Fibroblast of upper back skin (primary cell): ENCODE results near the gene UBAP1.
A peak's percentile ranks its signal among the peaks of the same experiment; 100 is the strongest.
"Not testable (repeated sequence)": the region's sequence is repeated elsewhere in the genome, so short reads cannot be mapped to it uniquely, and the experiment has no call there.

Experiments used
- DNase-seq: peaks from one replicate; pipeline ENCODE4 v3.0.0-alpha.2; 2013

UBAP1 gene

GRCh38 chr9:34267660-34268059 is 88.8 kb downstream of the UBAP1 start:
- DNase-seq = no peak

- no peak for DNase-seq
Measured at GRCh38 chr9:34271265-34272006, 92.6 kb downstream of the UBAP1 start.

GRCh38 chr9:34272101-34272541 is 93.3 kb downstream of the UBAP1 start:
- DNase-seq = peak; percentile 39

GRCh38 chr9:34273588-34273987 is 94.7 kb downstream of the UBAP1 start:
- DNase-seq = not testable (repeated sequence)

- DNase-seq = no peak
Measured at GRCh38 chr9:34275811-34276210, 97.0 kb downstream of the UBAP1 start.

DNA sequence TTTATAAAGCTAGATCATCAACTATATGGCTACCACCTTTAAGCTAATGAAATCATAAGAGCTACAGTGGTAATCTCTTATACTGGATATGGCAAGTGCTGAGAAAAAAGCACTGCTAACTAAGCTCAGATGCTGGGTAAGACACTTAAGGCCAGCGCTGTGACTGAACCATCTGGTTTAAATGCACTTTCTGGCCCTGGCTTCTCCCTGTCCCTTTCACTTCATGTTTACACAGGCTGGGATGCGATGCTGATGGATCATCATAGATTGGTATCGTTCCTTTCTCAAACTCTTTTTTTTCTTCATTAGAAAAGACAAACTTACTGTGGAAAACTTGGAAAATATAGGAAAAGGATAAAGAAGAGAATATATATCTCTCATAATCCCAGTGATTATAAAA is 97.9 kb downstream of the UBAP1 start:
- DNase-seq = no peak

- no peak for DNase-seq
Measured at GRCh38 chr9:34279411-34279810, 100.6 kb downstream of the UBAP1 start.

DNA sequence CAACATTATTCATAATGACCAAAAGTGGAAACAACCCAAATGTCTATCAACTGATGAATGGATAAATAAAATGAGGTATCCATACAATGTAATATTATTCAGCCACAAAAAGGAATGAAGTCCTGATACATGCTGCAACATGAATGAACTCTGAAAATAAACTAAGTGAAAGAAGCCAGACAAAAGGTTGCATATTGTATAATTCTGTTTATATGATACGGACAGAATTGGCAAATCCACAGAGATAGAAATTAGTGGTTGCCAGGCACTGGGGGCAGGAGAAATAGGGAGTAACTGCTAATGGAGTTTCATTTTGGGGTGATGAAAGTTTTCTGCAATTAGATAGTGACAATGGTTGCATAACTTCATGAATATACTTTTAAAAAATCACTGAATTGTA is 103.3 kb downstream of the UBAP1 start:
- DNase-seq = no peak

GRCh38 chr9:34289159-34289558 is 110.3 kb downstream of the UBAP1 start:
- DNase-seq = no peak

DNA sequence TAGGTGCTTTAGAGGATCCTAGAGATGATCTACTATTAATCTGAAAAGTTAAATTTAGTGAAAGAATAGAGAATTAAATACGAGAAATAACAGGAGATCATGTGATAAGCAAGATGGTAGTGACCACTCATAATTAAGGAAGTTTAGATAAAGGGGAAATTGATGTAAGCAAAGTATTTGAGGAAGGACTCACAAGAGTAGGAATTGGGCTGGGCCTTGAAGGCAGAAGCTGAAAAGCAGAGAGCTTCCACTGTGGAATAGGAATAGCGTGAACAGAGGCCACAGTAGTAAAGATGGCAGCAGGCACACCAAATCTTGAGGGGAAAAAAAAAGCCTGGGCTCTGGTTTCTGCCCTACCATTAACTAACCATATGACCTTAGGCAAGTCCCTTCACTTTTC is 112.2 kb downstream of the UBAP1 start:
- no peak for DNase-seq

DNA sequence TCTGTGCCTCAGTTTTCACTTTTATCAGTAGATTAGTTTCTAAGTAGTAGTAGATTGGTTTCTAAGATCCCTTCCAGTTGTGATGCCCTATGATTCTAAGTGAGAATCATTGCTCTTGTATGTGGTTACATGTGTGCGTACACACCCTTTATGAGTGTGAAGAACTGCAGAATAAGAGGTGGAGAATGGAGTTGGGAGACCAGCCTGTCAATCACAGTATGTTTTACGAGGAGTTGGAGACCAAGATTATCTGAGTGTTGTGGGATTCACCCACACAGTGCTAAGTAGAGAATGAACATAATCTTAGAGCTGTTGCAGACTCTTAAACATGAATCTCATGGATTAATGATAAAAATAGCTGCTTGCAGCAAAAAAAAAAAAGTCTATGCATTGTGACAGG is 112.6 kb downstream of the UBAP1 start:
- DNase-seq = no peak

GRCh38 chr9:34292552-34292951 is 113.7 kb downstream of the UBAP1 start:
- DNase-seq = no peak

- not testable (repeated sequence) for DNase-seq
Measured at GRCh38 chr9:34301064-34301463, 122.2 kb downstream of the UBAP1 start.
